NB4 (cell line): ENCODE data around the gene KLHL25.

Experiments used
- DNase-seq: peaks from one replicate; pipeline ENCODE4 v3.0.0; 2010; ENCODE audit warnings: low read depth
- H3K4me3 ChIP-seq: one replicate; pipeline ENCODE4 v1.5.1; 2011; ENCODE audit warnings: mild to moderate bottlenecking, low read depth, low read length, moderate library complexity
- MYC ChIP-seq: IDR thresholded peaks from 2 replicates; pipeline ENCODE4 v1.6.1; 2011; ENCODE audit warnings: low read depth, low read length
- POLR2A ChIP-seq: IDR thresholded peaks from 2 replicates; pipeline ENCODE4 v1.6.1; 2011; ENCODE audit warnings: mild to moderate bottlenecking; ENCODE audit not compliant: insufficient read length; ENCODE audit errors: extremely low read depth
- TF ChIP-seq, protein P1 (sequence below): IDR thresholded peaks from 2 replicates; pipeline ENCODE4 v1.6.1; 2011; ENCODE audit warnings: low read depth, low read length
- TF ChIP-seq, protein P2 (sequence below): IDR thresholded peaks from one replicate; pipeline ENCODE4 v1.5.1; 2012; ENCODE audit warnings: low read depth, low read length

KLHL25 gene

DNA sequence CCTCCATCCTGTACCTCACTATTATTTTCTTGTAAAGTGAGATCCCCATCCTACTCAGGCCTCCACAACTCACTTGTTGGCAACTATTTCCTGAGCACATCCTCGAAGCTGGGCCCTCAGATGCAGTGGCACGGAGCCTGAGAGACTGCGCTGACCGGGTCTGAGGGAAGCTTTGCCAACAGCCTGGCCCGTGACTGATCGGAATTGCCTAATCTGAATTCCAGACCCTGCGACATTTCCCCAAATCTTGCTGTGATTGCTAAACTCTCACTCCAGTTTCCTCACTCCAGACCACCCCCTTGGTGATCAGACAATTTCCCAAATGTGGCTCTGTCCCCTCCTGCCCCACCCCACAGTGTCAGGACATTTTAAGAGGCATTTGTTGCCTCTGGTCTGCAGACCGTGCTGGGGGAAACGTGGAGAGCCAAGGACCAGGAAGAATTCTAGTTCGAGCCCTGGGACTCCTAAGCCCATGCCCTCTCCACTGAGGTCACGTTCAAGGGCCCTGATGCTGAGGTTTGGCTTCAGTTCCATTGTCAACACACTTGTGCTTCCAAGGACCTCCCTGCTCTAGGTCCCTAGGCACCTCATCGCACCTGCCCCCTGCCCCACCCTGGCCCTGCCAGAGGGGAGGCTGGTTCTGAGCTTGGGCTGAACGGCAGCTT, 22.8 kb downstream of the KLHL25 start:
- DNase-seq = no peak
- no peak overlapping the region for H3K4me3 ChIP-seq
- TF ChIP-seq, protein P1, sequence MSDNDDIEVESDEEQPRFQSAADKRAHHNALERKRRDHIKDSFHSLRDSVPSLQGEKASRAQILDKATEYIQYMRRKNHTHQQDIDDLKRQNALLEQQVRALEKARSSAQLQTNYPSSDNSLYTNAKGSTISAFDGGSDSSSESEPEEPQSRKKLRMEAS = no peak
- TF ChIP-seq MYC (no peak), POLR2A (no peak)

DNA sequence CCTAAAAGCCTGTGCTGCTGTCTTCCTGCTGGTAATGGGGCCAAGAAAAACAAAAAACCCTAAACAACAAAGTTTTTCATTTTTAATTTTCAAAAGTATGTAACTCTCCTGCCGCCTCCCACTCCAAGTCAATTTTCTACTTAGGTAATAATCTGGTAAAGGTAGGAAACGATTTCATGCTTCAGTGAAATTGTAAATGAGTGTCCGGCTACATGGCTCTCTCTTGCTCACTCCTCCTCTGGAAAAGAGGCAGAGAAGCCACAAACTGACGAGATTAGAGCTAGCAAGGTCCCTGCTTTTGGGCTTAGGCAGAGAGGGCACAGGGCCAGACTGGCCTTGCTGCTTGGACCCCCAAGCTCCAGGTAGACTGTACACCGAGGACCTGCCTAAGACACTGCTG, 23.5 kb downstream of the KLHL25 start:
- no peak overlapping the region for H3K4me3 ChIP-seq
- no peak for DNase-seq
- no peak for TF ChIP-seq POLR2A
- TF ChIP-seq, protein P2, sequence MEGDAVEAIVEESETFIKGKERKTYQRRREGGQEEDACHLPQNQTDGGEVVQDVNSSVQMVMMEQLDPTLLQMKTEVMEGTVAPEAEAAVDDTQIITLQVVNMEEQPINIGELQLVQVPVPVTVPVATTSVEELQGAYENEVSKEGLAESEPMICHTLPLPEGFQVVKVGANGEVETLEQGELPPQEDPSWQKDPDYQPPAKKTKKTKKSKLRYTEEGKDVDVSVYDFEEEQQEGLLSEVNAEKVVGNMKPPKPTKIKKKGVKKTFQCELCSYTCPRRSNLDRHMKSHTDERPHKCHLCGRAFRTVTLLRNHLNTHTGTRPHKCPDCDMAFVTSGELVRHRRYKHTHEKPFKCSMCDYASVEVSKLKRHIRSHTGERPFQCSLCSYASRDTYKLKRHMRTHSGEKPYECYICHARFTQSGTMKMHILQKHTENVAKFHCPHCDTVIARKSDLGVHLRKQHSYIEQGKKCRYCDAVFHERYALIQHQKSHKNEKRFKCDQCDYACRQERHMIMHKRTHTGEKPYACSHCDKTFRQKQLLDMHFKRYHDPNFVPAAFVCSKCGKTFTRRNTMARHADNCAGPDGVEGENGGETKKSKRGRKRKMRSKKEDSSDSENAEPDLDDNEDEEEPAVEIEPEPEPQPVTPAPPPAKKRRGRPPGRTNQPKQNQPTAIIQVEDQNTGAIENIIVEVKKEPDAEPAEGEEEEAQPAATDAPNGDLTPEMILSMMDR = no peak
- no peak for TF ChIP-seq MYC
- TF ChIP-seq, protein P1 = no peak

DNA sequence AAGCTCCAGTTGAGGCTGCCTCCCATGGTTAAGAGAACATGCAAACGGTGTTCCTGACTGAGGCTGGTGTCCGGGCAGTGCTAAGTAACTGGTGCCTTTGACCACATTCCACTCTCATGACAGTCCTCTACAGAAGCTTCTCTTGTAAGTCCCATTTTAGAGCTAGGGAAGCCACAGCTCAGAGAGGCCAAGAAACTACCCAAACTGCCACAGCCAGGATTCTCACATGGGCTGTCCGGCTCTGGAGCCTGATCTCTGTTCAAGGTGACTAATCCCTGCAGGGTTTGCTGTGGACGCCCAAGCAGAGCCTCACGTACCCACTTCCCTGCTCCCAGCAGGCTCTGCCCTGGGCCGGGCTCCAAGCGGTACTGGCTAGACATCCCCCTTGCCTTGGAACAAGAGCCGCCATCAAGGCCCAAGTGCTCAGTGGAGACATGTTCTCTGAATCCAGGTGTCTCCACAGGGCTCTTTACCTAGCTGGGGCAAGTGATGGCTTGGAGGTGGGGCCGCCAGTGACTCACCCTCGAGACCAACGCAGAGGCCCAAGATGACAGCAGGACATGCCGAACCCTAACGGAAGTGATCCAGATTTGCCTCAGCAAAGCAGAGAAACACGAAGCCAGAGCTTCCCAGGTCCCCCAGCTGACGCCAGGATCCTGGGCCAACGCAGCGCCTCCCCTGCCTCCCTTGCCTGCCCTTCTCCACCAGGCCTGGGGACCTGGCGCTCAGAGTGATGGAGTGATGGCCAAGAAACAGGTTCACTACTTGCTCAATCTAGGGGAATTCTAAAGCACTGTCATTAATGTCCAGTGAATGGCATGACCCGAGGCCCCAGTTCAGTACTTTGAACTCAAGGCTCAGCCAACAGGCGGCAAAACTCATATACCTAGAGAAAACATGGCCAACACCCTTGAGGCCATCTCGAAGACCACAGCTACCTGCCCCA, 24.4 kb downstream of the KLHL25 start:
- TF ChIP-seq, protein P2 = no peak
- TF ChIP-seq, protein P1 = no peak
- no peak for TF ChIP-seq MYC
- TF ChIP-seq POLR2A = no peak
- no peak for DNase-seq
- no peak overlapping the region for H3K4me3 ChIP-seq

DNA sequence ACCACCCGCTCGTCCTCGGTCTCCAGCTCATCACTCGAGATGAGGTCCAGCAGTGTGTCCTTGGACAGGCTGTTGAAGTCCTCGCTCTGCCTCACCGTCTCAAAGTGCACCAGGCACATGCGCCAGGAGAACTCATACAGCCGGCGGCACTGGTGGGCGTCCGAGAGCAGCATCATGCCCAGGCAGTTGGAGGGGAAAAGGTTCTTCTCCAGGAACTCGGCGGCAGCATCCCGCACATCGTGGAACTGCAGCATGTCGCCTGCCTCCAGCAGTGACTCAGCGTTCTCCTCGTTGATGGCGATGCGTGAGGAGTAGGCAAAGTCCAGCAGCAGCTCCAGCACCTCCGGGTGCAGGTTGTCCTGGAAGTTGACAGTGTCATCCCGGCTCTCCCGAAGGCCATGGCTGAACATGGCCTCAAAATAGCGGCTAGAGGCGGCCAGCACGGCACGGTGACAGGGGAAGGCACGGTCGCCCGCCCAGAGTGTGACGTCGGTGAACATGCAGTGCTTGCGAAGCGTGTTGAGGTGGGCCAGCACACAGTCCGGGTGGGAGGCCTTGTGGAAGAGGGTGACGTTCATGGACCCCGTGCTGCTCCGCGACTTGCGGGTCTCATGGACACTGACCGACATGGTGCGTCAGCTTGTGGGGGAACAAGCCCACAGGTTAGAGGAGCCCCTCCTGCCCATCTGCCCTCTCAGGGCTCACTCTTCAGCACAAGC, 25.4 kb downstream of the KLHL25 start:
- TF ChIP-seq, protein P2 = no peak
- TF ChIP-seq, protein P1 = no peak
- TF ChIP-seq POLR2A (no peak), MYC (no peak)
- no peak for DNase-seq
- no peak overlapping the region for H3K4me3 ChIP-seq

DNA sequence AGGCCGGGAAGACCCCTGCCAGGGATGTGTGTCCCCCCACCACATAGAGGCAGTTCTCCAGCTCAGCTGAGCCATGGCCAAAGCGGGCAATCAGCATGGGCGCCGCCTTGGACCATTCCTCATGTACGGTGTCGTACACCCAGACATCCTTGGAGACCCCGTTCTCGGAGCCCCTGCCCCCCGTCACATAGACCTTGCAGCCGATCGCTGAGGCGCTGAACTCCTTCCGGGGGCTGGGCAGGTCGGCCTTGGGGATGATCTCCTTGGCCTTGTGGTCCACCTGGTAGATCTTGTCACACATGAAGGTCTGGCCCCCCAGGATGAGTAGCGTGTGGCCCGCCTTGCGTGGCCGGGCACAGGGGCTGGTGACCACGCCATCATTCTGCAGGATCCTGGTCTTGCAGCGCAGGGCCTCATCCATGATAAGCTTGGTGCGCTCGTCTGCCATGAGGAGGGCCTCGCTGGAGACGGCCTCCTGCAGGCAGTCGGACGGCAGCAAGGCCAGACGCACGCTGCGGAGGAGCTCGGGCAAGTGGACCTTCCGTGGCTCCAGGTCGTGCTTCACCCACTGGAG, 26.0 kb downstream of the KLHL25 start:
- TF ChIP-seq, protein P1 = no peak
- no peak for TF ChIP-seq MYC
- TF ChIP-seq POLR2A = no peak
- TF ChIP-seq, protein P2 = no peak
- H3K4me3 ChIP-seq = no peak overlapping the region
- DNase-seq = no peak
